Measurements from ENCODE around the gene MT1M.

The MT1M gene

GRCh38 chr16:56625140-56625942, 7.1 kb upstream of the MT1M start, which contains the start of gene MT1E:
TSS of gene MT1E (plus strand) at chr16:56625781. CDS start at chr16:56625852, 71 bp downstream.
- DNase-seq: peak; percentile 46
- H3K9me3 Mint-ChIP-seq: peaks cover 18% of the 10 kb centered on the region
- H3K4me3 Mint-ChIP-seq: peak within 1 kb of the TSS; percentile 81
- H3K27me3 Mint-ChIP-seq (ENCODE audit: low read depth, poor library complexity): peaks cover 100% of the 10 kb centered on the region
- no peak within 1 kb of the TSS for H3K27ac Mint-ChIP-seq
- TF ChIP-seq CTCF (IDR thresholded peaks at IDR 0.05): no peak
- no peaks in the 10 kb centered on the region for H3K36me3 Mint-ChIP-seq (ENCODE audit: low read depth)
- peaks cover 25% of the 10 kb centered on the region for H3K4me1 Mint-ChIP-seq

GRCh38 chr16:56625943-56626654, 6.4 kb upstream of the MT1M start:
- Mint-ChIP-seq H3K4me1 (peaks cover 19% of the 10 kb centered on the region), H3K27me3 (ENCODE audit: low read depth, poor library complexity) (peaks cover 100% of the 10 kb centered on the region), H3K36me3 (ENCODE audit: low read depth) (no peaks in the 10 kb centered on the region), H3K4me3 (peak overlapping the region; percentile 72), H3K27ac (no peak overlapping the region), H3K9me3 (peaks cover 18% of the 10 kb centered on the region)
- DNase-seq: no peak
- TF ChIP-seq CTCF (IDR thresholded peaks at IDR 0.05): no peak

GRCh38 chr16:56626685-56627084, 5.8 kb upstream of the MT1M start:
- DNase-seq: no peak
- peaks cover 14% of the 10 kb centered on the region for H3K4me1 Mint-ChIP-seq
- no peak overlapping the region for H3K4me3 Mint-ChIP-seq

GRCh38 chr16:56628486-56629350, 3.7 kb upstream of the MT1M start:
- no peak overlapping the region for H3K4me3 Mint-ChIP-seq
- no peak overlapping the region for H3K27ac Mint-ChIP-seq
- DNase-seq: no peak
- TF ChIP-seq CTCF (IDR thresholded peaks at IDR 0.05): no peak
- peaks cover 19% of the 10 kb centered on the region for H3K4me1 Mint-ChIP-seq
- peaks cover 100% of the 10 kb centered on the region for H3K27me3 Mint-ChIP-seq (ENCODE audit: low read depth, poor library complexity)
- H3K9me3 Mint-ChIP-seq: peaks cover 7% of the 10 kb centered on the region
- no peaks in the 10 kb centered on the region for H3K36me3 Mint-ChIP-seq (ENCODE audit: low read depth)

More at GRCh38 chr16:56626685-56627084, 5.8 kb upstream of the MT1M start:
- H3K9me3 Mint-ChIP-seq: peaks cover 18% of the 10 kb centered on the region
- no peaks in the 10 kb centered on the region for H3K36me3 Mint-ChIP-seq (ENCODE audit: low read depth)
- no peak for TF ChIP-seq CTCF (IDR thresholded peaks at IDR 0.05)
- peaks cover 100% of the 10 kb centered on the region for H3K27me3 Mint-ChIP-seq (ENCODE audit: low read depth, poor library complexity)
- no peak overlapping the region for H3K27ac Mint-ChIP-seq

GRCh38 chr16:56629531-56629930, 2.9 kb upstream of the MT1M start:
- H3K27me3 Mint-ChIP-seq (ENCODE audit: low read depth, poor library complexity): peaks cover 100% of the 10 kb centered on the region
- no peak for TF ChIP-seq CTCF (IDR thresholded peaks at IDR 0.05)
- no peak overlapping the region for H3K4me3 Mint-ChIP-seq
- H3K27ac Mint-ChIP-seq: no peak overlapping the region
- peaks cover 19% of the 10 kb centered on the region for H3K4me1 Mint-ChIP-seq
- no peak for DNase-seq
- H3K9me3 Mint-ChIP-seq: peaks cover 4% of the 10 kb centered on the region
- H3K36me3 Mint-ChIP-seq (ENCODE audit: low read depth): no peaks in the 10 kb centered on the region

All from nephron progenitor cell (in vitro differentiated cells).